GM18951 (cell line): Measurements from ENCODE around the gene TMSB15B.
A peak's percentile ranks its signal among the peaks of the same experiment; 100 is the strongest.
"Not testable (repeated sequence)": the region's sequence is repeated elsewhere in the genome, so short reads cannot be mapped to it uniquely, and the experiment has no call there.

Experiments used
- POLR2A ChIP-seq: IDR thresholded peaks from 4 replicates; pipeline ENCODE4 v1.6.1; 2011; ENCODE audit warnings: mild to moderate bottlenecking; ENCODE audit not compliant: insufficient read length, insufficient read depth; ENCODE audit errors: extremely low read depth
- in situ Hi-C: fragments of 300-500 bp; cut with MboI; formaldehyde crosslinking; loops from one replicate; pipeline ENCODE4 v1.12.0; 2022; ENCODE audit warnings: low sequenced_read_pairs, mixed read lengths, inconsistent platforms; ENCODE audit not compliant: unreplicated experiment

TMSB15B gene

DNA sequence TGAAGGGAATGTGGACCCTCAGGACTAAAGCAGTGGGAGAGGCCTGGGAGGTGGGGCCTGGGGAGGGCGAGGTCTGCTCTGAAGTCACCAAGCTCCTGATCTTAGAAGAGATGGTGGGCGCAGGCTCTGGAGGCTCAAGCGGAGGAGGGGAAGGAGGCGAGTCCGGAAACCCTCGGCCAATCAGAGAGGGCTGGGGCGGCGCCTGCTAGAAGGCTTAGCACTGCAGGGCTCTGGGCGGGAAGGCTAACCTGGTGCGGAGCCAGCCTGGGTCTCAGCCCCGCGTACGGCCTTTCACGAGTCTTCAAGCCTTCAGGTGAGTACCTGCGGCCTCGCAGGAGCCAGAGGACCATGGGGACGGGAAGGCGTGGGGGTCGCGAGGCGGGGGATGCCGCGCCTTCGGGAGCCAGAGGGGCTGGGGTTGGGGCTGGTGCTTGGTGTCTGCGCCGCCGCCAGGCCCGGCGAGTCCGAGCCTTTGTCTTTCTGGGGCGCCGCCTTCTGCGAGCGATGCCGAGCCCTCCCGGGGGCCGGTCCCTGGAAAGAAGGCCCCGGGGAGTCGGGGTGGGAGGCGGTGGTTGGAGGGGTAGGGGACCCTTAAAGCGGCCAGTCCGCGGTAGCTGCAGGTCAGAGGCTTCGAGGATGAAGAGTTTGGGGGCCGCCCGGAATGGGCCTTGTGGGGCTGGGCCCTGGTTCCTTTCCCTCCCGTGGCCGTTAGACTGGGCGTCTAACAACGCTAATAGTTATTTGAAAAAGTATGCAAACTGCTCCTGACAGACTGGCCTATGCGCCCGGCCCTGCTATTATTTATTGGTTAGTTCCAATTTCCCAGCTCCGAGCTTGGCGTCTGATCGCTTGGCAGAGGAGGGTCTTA is at the start of gene TMSB15B:
Gene TMSB15B, plus strand, starts transcription at position 217 of the 868 bp plus-strand sequence.
- in situ Hi-C loops, result not testable (repeated sequence)

DNA sequence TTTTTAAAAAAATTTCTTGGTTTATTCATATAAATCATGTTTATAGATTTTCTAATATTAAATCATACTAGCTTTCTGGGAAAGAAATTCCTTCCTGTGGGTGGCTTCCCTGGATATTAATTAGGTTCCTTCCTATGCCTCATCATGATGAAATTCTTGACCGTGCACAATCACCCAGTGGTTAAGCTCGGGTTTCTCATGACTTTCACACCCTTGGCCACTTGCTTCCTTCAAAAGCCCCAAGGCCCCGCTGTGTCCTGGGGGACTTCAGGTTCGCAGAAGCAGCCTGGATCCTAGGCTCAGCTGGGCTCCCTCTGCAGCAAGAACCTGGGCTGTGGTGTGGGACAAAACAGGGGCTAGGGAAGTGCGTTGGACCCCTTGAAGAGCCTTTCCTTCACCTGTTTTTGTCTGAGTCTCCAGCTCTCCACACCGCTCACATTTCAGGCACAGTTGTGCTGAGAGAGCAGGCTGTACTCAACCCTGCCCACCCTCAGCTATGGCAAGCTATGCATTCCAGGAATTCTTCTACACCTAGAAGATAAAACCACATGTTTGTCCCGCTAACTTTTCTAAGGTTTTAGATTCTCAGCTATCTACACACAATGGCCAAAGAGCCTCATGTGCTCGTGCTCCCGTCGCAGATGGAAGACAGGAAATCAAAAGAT is 48.9 kb upstream of the TMSB15B start:
- no peak for TF ChIP-seq POLR2A
- in situ Hi-C loops, result no loop called here

DNA sequence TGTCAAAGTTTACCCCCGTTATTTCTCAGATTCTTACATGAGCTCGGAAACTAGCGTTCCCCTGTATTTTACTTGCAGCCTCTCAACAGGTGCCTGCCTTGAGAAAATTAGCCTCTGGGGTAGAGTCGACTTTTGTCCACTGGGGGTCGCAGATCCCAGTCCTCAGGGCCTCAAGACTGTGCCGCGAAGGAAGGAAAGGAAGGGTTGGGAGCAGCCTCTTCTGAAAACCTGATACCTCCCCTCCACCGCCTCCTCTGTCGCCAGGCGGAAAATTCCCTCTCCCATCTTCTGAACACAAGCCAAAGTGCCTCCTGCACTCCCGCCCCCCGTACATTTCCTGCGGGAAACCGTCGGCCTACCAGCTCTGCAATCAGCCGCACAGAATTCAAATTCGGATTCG is 44.4 kb upstream of the TMSB15B start:
- in situ Hi-C loops, result no loop called here
- TF ChIP-seq POLR2A, result no peak

DNA sequence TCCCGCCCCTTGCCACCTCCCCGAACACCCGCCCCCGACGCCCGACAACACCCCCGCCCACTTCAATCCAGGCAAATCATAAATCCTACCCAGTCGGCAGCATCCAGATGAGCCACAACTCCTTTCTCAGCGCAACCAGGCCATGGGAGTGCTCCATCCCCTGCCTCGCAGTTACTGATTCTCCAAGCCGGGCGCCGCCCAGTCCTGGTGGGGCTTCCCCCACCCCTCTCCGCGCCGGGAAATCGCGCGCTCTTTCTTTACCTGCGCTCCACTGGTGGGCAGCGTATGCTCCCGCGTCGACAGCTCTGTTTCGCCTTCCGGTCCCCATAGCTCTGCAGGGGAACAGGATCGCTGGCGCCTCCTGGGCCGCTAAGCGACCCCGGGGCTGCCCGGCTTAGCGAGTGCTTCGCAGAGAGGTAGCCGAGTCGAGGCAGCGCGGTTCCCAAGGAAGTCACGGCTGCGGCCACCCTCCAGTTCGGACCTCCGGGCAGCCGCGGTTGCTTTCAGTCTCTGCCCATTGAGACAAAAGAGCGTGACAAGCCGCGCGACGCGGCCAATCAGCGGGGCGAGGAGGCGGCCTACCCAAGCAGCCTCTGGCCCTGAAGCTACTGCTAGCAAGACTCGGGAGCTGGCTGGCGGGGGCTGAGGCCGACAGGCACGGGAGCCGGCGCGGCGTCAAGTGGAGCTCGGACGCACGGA is 43.7 kb upstream of the TMSB15B start:
- in situ Hi-C loops, result no loop called here
- peak; percentile 61 for TF ChIP-seq POLR2A

DNA sequence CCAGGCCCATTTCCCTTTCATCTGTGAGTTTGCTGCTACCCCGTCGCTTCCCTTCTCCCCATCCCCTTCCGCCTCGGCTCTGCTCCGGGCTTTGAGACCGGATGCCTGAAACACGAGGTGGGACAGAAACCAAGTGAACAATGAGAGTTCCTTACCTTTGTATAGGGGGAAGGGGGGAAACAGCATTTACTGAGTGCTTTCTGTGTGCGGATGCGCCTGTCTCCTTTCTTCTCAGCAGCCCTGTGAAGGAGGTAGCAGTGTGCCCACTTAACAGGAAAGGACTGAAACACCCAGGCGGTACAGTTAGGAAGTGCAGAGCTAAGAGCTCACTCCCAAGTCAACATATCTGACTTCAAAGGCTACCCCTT is 43.2 kb upstream of the TMSB15B start:
- TF ChIP-seq POLR2A, result no peak
- in situ Hi-C loops, result no loop called here

DNA sequence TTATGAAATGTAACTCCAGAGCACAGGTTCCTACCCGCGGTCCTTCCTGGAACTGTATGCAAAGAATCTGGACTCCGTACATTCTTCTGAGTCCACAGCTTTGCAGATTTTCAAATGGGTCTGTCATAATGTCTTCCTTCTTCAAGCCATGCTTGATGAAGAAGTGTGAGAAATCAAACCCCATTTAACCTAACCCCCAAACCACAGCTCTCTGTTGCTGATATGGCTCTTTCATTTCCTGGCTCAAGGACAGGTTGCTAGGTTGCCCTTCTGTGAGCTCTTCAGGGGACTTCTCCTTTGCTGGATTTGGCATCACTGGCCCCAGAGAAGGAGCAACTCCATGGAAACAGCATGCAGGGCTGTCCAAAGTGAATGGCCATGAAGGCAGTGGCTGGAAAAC is 41.9 kb upstream of the TMSB15B start:
- in situ Hi-C loops, result not testable (repeated sequence)

DNA sequence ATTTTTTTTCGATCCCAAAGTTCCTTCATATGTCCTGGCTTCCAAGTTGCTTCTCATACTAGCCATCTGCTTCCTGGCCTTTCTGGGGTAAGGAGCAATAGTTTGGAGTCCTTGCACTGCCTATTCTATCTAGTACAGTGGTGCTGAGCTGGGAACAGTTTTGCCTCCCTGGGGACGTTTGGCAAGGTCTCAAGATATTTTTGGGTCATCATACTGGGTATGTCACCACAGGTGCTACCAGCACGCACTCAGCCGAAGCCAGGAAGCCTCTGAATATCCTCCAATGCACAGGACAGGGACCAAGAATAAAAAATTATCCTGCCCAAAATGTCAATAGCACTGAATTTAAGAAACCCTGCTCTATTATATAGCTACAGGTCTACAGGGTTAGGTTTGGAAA is 35.4 kb upstream of the TMSB15B start:
- TF ChIP-seq POLR2A, result no peak
- in situ Hi-C loops, result loop anchor here (25.0 kb wide), 1 partner anchor 135 kb away; no protein-coding TSS in a partner anchor

DNA sequence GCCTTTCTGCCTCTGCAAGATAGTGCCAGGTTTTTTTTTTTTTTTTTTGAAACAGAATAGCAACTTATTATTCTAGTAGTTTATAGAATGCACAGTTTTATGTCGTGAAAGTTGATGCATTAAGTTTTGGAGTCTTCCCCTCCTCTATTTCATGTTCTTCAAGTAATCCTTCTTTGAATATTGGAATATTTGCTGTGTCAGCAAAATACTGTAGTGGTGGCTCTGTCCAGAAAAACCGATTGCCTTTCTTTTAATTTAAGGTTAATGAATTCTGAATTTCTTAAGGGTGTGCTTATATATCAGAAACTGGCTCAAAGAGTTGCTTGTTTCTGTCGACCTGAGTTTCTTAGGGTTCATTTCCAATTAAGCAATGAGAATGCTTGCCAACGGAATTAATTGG is 34.8 kb upstream of the TMSB15B start:
- no peak for TF ChIP-seq POLR2A
- in situ Hi-C loops, result loop anchor here (25.0 kb wide), 1 partner anchor 135 kb away; no protein-coding TSS in a partner anchor

DNA sequence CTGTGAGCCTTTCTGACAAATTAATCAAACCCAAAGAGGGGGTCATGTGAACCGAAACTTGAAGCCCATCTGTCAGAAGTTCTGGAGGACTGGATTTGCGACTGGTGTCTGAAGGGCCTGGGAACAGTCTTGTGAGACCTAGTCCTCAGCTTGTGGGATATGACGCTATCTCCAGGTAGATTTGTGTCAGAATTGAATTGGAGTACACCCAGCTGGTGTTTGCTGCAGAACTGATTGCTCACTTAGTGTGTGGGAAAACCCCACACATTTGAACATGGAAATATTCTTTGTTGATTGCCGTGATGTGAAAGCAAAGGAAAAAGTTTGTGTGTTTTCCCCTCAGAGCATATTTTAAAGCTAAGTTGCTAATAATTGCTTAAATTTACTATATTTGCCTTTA is 30.3 kb upstream of the TMSB15B start:
- in situ Hi-C loops, result loop anchor here (25.0 kb wide), 1 partner anchor 130 kb away; no protein-coding TSS in a partner anchor
- TF ChIP-seq POLR2A, result no peak

DNA sequence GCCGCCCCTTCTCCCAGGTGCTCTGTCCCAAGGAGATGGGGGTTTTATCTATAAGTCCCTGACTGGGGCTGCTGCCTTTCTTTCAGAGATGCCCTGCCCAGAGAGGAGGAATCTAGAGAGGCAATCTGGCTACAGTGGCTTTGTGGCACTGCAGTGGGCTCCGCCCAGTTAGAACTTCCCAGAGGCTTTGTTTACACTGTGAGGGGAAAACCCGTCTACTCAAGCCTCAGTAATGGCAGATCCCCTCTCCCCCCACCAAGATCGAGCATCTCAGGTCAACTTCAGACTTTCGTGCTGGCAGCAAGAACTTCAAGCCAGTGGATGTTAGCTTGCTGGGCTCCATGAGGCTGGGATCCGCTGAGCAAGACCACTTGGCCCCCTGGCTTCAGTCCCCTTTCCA is 22.2 kb upstream of the TMSB15B start:
- in situ Hi-C loops, result loop anchor here (25.0 kb wide), 1 partner anchor 122 kb away; no protein-coding TSS in a partner anchor

DNA sequence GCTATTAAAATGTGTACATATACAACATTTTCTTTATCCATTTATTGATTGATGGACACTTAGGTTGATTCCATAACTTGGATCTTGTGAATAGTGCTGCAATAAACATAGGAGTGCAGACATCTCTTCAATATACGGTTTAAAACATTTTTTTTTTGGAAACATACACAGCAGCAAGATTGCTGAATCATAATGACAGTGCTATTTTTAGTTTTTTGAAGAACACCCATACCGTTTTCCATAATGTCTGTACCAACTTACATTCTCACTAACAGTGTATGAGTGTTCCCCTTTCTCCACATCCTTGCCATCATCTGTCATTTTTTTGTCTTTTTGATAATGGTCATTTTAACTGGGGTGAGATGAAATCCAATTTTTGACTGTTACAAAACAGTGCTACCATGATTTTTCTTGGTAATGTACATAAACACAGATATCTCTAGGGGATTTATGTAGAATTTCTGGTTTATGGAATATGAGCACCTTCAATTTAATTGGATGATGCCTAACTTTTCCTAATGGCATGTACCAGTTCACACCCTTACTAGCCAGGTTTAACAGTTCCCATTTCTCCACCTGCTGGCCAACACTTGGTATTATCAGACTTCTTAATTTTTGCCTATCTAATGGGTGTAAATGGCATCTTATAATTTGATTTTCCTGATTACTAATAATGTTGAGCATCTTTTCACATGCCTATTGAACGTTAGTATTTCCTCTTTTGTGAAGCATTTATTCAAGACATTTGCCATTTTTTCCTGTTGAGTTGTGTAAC is 21.0 kb upstream of the TMSB15B start:
- no peak for TF ChIP-seq POLR2A
- in situ Hi-C loops, result loop anchor here (25.0 kb wide), 1 partner anchor 121 kb away; no protein-coding TSS in a partner anchor

DNA sequence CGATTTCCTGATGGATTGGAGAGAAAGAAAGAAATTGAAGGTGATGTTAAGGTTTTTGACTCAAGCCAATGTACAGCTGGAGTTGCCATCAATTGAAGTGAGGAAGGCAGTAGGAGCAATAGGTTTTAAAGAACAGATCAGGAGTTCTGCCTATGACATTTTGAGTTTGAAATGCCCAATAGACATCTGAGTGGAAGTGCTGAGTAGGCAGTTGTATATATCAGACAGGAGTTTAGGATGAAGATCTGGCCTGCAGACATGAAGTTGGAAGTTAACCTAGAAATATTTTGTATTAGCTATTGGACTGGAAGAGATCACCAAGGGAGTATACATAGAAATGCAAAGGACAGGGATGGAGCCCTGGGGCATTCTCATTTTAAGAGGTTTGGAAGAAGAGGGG is 12.9 kb upstream of the TMSB15B start:
- no peak for TF ChIP-seq POLR2A
- in situ Hi-C loops, result loop anchor here (25.0 kb wide), 1 partner anchor 113 kb away; no protein-coding TSS in a partner anchor

DNA sequence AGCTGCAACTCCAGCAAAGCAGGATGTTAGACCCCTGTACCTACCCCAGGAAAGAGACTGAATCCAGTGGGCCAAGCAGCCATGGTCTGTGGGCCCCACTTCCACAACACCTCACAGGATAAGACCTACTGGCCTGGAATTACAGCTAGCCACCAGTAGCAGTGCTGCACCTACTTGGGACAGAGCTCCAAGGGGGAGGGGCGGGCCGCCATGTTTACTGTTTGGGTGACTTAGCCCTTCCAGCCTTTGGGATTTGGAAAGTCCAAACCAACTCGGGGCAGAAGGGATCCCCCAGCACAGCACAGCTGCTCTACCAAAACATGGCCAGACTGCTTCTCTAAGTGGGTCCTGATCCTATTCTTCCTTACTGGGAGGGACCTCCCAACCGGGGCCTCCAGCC is 9.1 kb upstream of the TMSB15B start:
- TF ChIP-seq POLR2A, result no peak
- in situ Hi-C loops, result no loop called here
